SK-N-SH (cell line): Measurements from ENCODE around the gene CLASP1.

Experiments
- EP300 ChIP-seq, 2 experiments: IDR thresholded peaks; 2 replicates each; pipeline versions ENCODE4 v1.4.0 to v1.6.1; 2012; ENCODE audit warnings: borderline replicate concordance in 1 of 2, low read depth in 1 of 2, low read length in 1 of 2
- TF ChIP-seq, protein P1 (sequence below): IDR thresholded peaks from 2 replicates; pipeline ENCODE4 v1.6.1; 2012; ENCODE audit warnings: mild to moderate bottlenecking, low read depth, low read length, moderate library complexity
- TF ChIP-seq, protein P2 (sequence below): fragments of 200-600 bp; sonication (generic); IDR thresholded peaks from 2 replicates; pipeline ENCODE4 v1.6.1; 2017; ENCODE audit warnings: antibody characterized with exemption, mild to moderate bottlenecking, moderate library complexity
- TF ChIP-seq, protein P3 (sequence below): fragments of 150-350 bp; IDR thresholded peaks from 2 replicates; pipeline ENCODE4 v1.6.1; 2016; ENCODE audit warnings: mild to moderate bottlenecking, low read depth, low read length

DNA sequence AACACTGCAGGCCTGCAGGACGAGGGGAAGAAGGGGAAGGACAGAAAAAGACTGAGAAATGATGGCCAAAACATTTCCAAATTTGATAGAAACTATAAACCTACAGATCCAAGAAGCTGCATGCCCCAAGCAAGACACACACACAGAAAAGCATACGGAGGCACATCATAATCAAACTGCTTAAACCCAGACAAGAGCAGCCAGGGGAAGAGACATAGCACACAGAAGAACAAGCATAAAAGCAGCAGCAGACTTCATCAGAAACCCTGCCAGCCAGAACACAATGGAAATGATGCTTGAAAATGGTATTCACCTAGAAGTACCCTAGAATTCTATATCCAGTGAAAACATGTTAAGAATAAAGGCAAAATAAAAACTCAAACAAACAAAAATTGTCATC is 175.8 kb downstream of the CLASP1 start:
- TF ChIP-seq, protein P1, sequence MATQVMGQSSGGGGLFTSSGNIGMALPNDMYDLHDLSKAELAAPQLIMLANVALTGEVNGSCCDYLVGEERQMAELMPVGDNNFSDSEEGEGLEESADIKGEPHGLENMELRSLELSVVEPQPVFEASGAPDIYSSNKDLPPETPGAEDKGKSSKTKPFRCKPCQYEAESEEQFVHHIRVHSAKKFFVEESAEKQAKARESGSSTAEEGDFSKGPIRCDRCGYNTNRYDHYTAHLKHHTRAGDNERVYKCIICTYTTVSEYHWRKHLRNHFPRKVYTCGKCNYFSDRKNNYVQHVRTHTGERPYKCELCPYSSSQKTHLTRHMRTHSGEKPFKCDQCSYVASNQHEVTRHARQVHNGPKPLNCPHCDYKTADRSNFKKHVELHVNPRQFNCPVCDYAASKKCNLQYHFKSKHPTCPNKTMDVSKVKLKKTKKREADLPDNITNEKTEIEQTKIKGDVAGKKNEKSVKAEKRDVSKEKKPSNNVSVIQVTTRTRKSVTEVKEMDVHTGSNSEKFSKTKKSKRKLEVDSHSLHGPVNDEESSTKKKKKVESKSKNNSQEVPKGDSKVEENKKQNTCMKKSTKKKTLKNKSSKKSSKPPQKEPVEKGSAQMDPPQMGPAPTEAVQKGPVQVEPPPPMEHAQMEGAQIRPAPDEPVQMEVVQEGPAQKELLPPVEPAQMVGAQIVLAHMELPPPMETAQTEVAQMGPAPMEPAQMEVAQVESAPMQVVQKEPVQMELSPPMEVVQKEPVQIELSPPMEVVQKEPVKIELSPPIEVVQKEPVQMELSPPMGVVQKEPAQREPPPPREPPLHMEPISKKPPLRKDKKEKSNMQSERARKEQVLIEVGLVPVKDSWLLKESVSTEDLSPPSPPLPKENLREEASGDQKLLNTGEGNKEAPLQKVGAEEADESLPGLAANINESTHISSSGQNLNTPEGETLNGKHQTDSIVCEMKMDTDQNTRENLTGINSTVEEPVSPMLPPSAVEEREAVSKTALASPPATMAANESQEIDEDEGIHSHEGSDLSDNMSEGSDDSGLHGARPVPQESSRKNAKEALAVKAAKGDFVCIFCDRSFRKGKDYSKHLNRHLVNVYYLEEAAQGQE: no peak
- TF ChIP-seq, protein P2, sequence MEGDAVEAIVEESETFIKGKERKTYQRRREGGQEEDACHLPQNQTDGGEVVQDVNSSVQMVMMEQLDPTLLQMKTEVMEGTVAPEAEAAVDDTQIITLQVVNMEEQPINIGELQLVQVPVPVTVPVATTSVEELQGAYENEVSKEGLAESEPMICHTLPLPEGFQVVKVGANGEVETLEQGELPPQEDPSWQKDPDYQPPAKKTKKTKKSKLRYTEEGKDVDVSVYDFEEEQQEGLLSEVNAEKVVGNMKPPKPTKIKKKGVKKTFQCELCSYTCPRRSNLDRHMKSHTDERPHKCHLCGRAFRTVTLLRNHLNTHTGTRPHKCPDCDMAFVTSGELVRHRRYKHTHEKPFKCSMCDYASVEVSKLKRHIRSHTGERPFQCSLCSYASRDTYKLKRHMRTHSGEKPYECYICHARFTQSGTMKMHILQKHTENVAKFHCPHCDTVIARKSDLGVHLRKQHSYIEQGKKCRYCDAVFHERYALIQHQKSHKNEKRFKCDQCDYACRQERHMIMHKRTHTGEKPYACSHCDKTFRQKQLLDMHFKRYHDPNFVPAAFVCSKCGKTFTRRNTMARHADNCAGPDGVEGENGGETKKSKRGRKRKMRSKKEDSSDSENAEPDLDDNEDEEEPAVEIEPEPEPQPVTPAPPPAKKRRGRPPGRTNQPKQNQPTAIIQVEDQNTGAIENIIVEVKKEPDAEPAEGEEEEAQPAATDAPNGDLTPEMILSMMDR: no peak
- no peak for TF ChIP-seq EP300 (IDR thresholded peaks at IDR 0.05; ENCODE audit: borderline replicate concordance in 1 of 2, low read depth in 1 of 2, low read length in 1 of 2)
- TF ChIP-seq, protein P3, sequence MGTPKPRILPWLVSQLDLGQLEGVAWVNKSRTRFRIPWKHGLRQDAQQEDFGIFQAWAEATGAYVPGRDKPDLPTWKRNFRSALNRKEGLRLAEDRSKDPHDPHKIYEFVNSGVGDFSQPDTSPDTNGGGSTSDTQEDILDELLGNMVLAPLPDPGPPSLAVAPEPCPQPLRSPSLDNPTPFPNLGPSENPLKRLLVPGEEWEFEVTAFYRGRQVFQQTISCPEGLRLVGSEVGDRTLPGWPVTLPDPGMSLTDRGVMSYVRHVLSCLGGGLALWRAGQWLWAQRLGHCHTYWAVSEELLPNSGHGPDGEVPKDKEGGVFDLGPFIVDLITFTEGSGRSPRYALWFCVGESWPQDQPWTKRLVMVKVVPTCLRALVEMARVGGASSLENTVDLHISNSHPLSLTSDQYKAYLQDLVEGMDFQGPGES: no peak
